CD4-positive, CD25-positive, alpha-beta regulatory T cell (primary cell): ENCODE measurements around the gene EFCAB5. TPM values are rescaled to one million over a fixed set of nuclear protein-coding genes. Genes with fewer than 3 reads are reported as not detected.
"Not testable (repeated sequence)": the region's sequence is repeated elsewhere in the genome, so short reads cannot be mapped to it uniquely, and the experiment has no call there.

Source experiments
- ATAC-seq, 2 donors: fragments of 150-1000 bp; cut with Tn5 transposase; one replicate each; pipeline ENCODE4 v1.10.0; 2021; ENCODE audit warnings: low read depth in 2 of 2, moderate number of reproducible peaks in 2 of 2, moderate library complexity in 1 of 2
- DNase-seq, 3 donors: peaks; one replicate each; pipeline versions ENCODE4 v3.0.0 to v3.0.0-alpha.2; 2012 to 2022; ENCODE audit warnings: mixed read lengths in 1 of 3
- H3K27ac ChIP-seq: one replicate; pipeline ENCODE4 v1.7.0; 2013; ENCODE audit warnings: mild to moderate bottlenecking, low read length; ENCODE audit not compliant: insufficient read depth, poor library complexity, severe bottlenecking
- H3K27me3 ChIP-seq: one replicate; pipeline ENCODE4 v1.7.0; 2013; ENCODE audit warnings: low read length; ENCODE audit not compliant: control insufficient read depth, insufficient read depth
- H3K36me3 ChIP-seq: one replicate; pipeline ENCODE4 v1.7.0; 2013; ENCODE audit warnings: mild to moderate bottlenecking, low read length, moderate library complexity; ENCODE audit not compliant: control insufficient read depth, insufficient read depth
- H3K4me1 ChIP-seq: 2 replicates; pipeline ENCODE4 v1.7.0; 2013; ENCODE audit warnings: mild to moderate bottlenecking, low read length; ENCODE audit not compliant: insufficient read depth, control insufficient read depth, poor library complexity, severe bottlenecking
- H3K4me3 ChIP-seq: one replicate; pipeline ENCODE4 v1.7.0; 2013; ENCODE audit warnings: low read depth, mild to moderate bottlenecking, low read length, moderate library complexity
- H3K9me3 ChIP-seq, 2 experiments: 1 replicate in 1 of 2; 2 replicates in 1 of 2; pipeline ENCODE4 v1.7.0; 2013; ENCODE audit warnings: low read length in 2 of 2, mild to moderate bottlenecking in 1 of 2, moderate library complexity in 1 of 2; ENCODE audit not compliant: control insufficient read depth in 2 of 2
- H3K27ac Mint-ChIP-seq, 3 donors: one replicate each; pipeline ENCODE4 v1.8.0; 2020 to 2022; ENCODE audit warnings: mild to moderate bottlenecking in 3 of 3, mixed read lengths in 3 of 3, moderate library complexity in 2 of 3
- H3K27me3 Mint-ChIP-seq: one replicate; pipeline ENCODE4 v1.8.0; 2022; ENCODE audit warnings: mild to moderate bottlenecking, mixed read lengths
- H3K36me3 Mint-ChIP-seq: one replicate; pipeline ENCODE4 v1.8.0; 2020; ENCODE audit warnings: mixed read lengths
- H3K4me1 Mint-ChIP-seq, 4 donors: one replicate each; pipeline ENCODE4 v1.8.0; 2020 to 2022; ENCODE audit warnings: mixed read lengths in 4 of 4, mild to moderate bottlenecking in 1 of 4
- H3K4me3 Mint-ChIP-seq, 4 donors: one replicate each; pipeline ENCODE4 v1.8.0; 2020 to 2022; ENCODE audit warnings: mild to moderate bottlenecking in 4 of 4, mixed read lengths in 4 of 4, moderate library complexity in 3 of 4
- H3K9me3 Mint-ChIP-seq, 7 donors: one replicate each; pipeline ENCODE4 v1.8.0; 2020 to 2022; ENCODE audit warnings: mixed read lengths in 7 of 7, mild to moderate bottlenecking in 3 of 7, moderate library complexity in 2 of 7
- polyA plus RNA-seq, 4 donors: library from polyadenylated mRNA; unstranded; fragments of 300-500 nt; fragmentation: Illumina TruSeq; gene quantifications; one replicate each; pipeline ENCODE4 v1.2.3, GENCODE V29; 2021
- total RNA-seq: library from RNA; stranded (reverse); gene quantifications from one replicate; pipeline ENCODE4 v1.2.3, GENCODE V29; 2022

Gene EFCAB5
- total and polyA plus RNA-seq, 5 donors from 2014 or later = 0.21 to 2.1 (median 0.36) TPM

- Histone ChIP-seq H3K27me3 (peaks cover 6% of the 10 kb centered on the region), H3K27ac (no peak overlapping the region), H3K9me3 (peaks cover 20 to 28% of the 10 kb centered on the region in 2 experiments), H3K36me3 (no peaks in the 10 kb centered on the region), H3K4me3 (no peak overlapping the region), H3K4me1 (no peaks in the 10 kb centered on the region)
- no peak overlapping the region for H3K27ac Mint-ChIP-seq
- no peaks in the 10 kb centered on the region for H3K4me1 Mint-ChIP-seq
- H3K27me3 Mint-ChIP-seq = peaks cover 44% of the 10 kb centered on the region
- ATAC-seq (no peak), DNase-seq (no peak)
- H3K36me3 Mint-ChIP-seq = peaks cover 20% of the 10 kb centered on the region
- no peak overlapping the region for H3K4me3 Mint-ChIP-seq
- H3K9me3 Mint-ChIP-seq = peaks cover 2 to 32% (median 16%) of the 10 kb centered on the region in 7 donors
These were observed 123.3 kb downstream of the EFCAB5 start for GRCh38 chr17:30064738-30065137.

- no peak overlapping the region for H3K27ac ChIP-seq
- H3K4me1 ChIP-seq = no peaks in the 10 kb centered on the region
- no peak overlapping the region for H3K4me3 ChIP-seq
- peaks cover 20% of the 10 kb centered on the region for H3K36me3 Mint-ChIP-seq
- H3K36me3 ChIP-seq = no peaks in the 10 kb centered on the region
- H3K27ac Mint-ChIP-seq = no peak overlapping the region
- peaks cover 20 to 26% of the 10 kb centered on the region in 2 experiments for H3K9me3 ChIP-seq
- peaks cover 57% of the 10 kb centered on the region for H3K27me3 Mint-ChIP-seq
- no peak overlapping the region for H3K4me3 Mint-ChIP-seq
- peaks cover 4% of the 10 kb centered on the region for H3K27me3 ChIP-seq
- no peaks in the 10 kb centered on the region for H3K4me1 Mint-ChIP-seq
- DNase-seq (no peak), ATAC-seq (no peak)
- H3K9me3 Mint-ChIP-seq = peaks cover 4 to 36% (median 14%) of the 10 kb centered on the region in 7 donors
These were observed 127.0 kb downstream of the EFCAB5 start for GRCh38 chr17:30068465-30068864.

GRCh38 chr17:30074254-30074653, 132.8 kb downstream of the EFCAB5 start:
- no peak overlapping the region for H3K27ac ChIP-seq
- H3K4me1 ChIP-seq = no peaks in the 10 kb centered on the region
- no peak overlapping the region for H3K27ac Mint-ChIP-seq
- peaks cover 38% of the 10 kb centered on the region for H3K27me3 Mint-ChIP-seq
- H3K9me3 ChIP-seq = no peaks in the 10 kb centered on the region
- peaks cover 12% of the 10 kb centered on the region for H3K27me3 ChIP-seq
- no peaks in the 10 kb centered on the region for H3K36me3 Mint-ChIP-seq
- H3K4me1 Mint-ChIP-seq = no peaks in the 10 kb centered on the region
- peaks cover 0 to 5% (median 0%) of the 10 kb centered on the region in 7 donors for H3K9me3 Mint-ChIP-seq
- DNase-seq (no peak), ATAC-seq (no peak)
- no peak overlapping the region for H3K4me3 ChIP-seq
- H3K4me3 Mint-ChIP-seq = no peak overlapping the region
- no peaks in the 10 kb centered on the region for H3K36me3 ChIP-seq

GRCh38 chr17:30074730-30075129, 133.3 kb downstream of the EFCAB5 start:
- DNase-seq (no peak), ATAC-seq (no peak)
- Mint-ChIP-seq H3K27me3 (peaks cover 38% of the 10 kb centered on the region), H3K36me3 (no peaks in the 10 kb centered on the region), H3K4me3 (no peak overlapping the region), H3K27ac (no peak overlapping the region), H3K4me1 (no peaks in the 10 kb centered on the region), H3K9me3 (peaks cover 0 to 5% (median 0%) of the 10 kb centered on the region in 7 donors)
- Histone ChIP-seq H3K9me3 (no peaks in the 10 kb centered on the region), H3K4me3 (no peak overlapping the region), H3K4me1 (no peaks in the 10 kb centered on the region), H3K36me3 (no peaks in the 10 kb centered on the region), H3K27ac (no peak overlapping the region), H3K27me3 (peaks cover 12% of the 10 kb centered on the region)

GRCh38 chr17:30082773-30083172, 141.3 kb downstream of the EFCAB5 start:
- Mint-ChIP-seq H3K27me3 (peaks cover 28% of the 10 kb centered on the region), H3K9me3 (peaks cover 0 to 2% (median 0%) of the 10 kb centered on the region in 7 donors), H3K4me1 (no peaks in the 10 kb centered on the region), H3K27ac (no peak overlapping the region), H3K36me3 (no peaks in the 10 kb centered on the region), H3K4me3 (no peak overlapping the region)
- Histone ChIP-seq H3K36me3 (no peaks in the 10 kb centered on the region), H3K4me3 (no peak overlapping the region), H3K27me3 (peaks cover 14% of the 10 kb centered on the region), H3K4me1 (no peaks in the 10 kb centered on the region), H3K27ac (no peak overlapping the region), H3K9me3 (no peaks in the 10 kb centered on the region)
- no peak for DNase-seq
- ATAC-seq = no peak

- H3K9me3 Mint-ChIP-seq = peaks cover 0 to 2% (median 0%) of the 10 kb centered on the region in 7 donors
- Histone ChIP-seq H3K27ac (no peak overlapping the region), H3K36me3 (no peaks in the 10 kb centered on the region), H3K27me3 (peaks cover 8% of the 10 kb centered on the region), H3K4me3 (no peak overlapping the region), H3K4me1 (no peaks in the 10 kb centered on the region), H3K9me3 (no peaks in the 10 kb centered on the region)
- DNase-seq (no peak), ATAC-seq (no peak)
- H3K4me3 Mint-ChIP-seq = no peak overlapping the region
- no peaks in the 10 kb centered on the region for H3K4me1 Mint-ChIP-seq
- no peak overlapping the region for H3K27ac Mint-ChIP-seq
- peaks cover 27% of the 10 kb centered on the region for H3K27me3 Mint-ChIP-seq
- no peaks in the 10 kb centered on the region for H3K36me3 Mint-ChIP-seq
These were observed 143.4 kb downstream of the EFCAB5 start for GRCh38 chr17:30084788-30085187.

- Mint-ChIP-seq H3K4me3 (no peak overlapping the region), H3K36me3 (no peaks in the 10 kb centered on the region), H3K4me1 (no peaks in the 10 kb centered on the region), H3K27ac (no peak overlapping the region), H3K9me3 (peaks cover 0 to 2% (median 0%) of the 10 kb centered on the region in 7 donors), H3K27me3 (peaks cover 23% of the 10 kb centered on the region)
- no peaks in the 10 kb centered on the region for H3K9me3 ChIP-seq
- H3K36me3 ChIP-seq = no peaks in the 10 kb centered on the region
- ATAC-seq (no peak), DNase-seq (no peak)
- H3K27ac ChIP-seq = no peak overlapping the region
- peaks cover 5% of the 10 kb centered on the region for H3K27me3 ChIP-seq
- no peaks in the 10 kb centered on the region for H3K4me1 ChIP-seq
- no peak overlapping the region for H3K4me3 ChIP-seq
These were observed 145.5 kb downstream of the EFCAB5 start for GRCh38 chr17:30086896-30087295.

- H3K4me1 ChIP-seq, DNase-seq, H3K27ac Mint-ChIP-seq, H3K9me3 Mint-ChIP-seq, H3K27me3 ChIP-seq, H3K4me1 Mint-ChIP-seq, H3K36me3 Mint-ChIP-seq, H3K4me3 ChIP-seq, ATAC-seq, H3K27ac ChIP-seq, H3K4me3 Mint-ChIP-seq, H3K9me3 ChIP-seq, H3K36me3 ChIP-seq: not testable (repeated sequence)
- H3K27me3 Mint-ChIP-seq = peaks cover 23% of the 10 kb centered on the region
These were observed 146.0 kb downstream of the EFCAB5 start for GRCh38 chr17:30087431-30087830.
